Measurements from ENCODE around the gene MGAT5B. TPM values are rescaled to one million over a fixed set of nuclear protein-coding genes. Genes with fewer than 3 reads are reported as not detected.

MGAT5B gene
- total RNA-seq, 1 experiment from 2014 or later: 4.4 TPM

DNA sequence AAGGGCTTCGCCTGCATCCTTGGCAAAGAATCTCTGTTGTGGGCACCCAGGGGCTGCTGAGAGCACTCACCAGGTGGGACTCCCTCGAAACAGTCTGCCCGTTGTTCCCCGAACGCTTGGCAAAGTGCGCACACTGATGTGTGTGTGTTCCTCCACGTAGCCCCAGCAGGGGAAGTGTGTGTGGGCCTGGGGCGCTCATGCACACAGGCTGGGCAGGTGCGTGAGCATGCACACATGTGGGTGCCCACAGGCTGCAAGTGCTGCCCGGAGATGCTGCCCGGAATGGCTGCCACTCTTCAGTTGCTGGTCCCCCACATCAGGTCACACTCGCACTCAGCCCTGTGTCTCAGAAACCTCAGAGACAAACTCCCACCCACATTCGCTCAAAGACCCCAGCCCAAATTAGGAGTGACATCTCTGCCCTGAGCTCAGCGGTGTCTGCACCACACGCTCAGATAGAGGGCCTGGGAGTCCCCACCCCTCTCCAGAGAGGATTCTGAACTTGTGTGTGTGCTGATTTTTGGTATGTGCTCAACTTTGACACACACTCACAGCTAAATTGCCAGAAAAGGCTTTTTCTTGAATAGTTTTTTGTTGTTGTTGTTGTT is 119.4 kb downstream of the MGAT5B start:
- intact Hi-C loops (cut with micrococcal nuclease): no loop called here
- TF ChIP-seq, protein P1, sequence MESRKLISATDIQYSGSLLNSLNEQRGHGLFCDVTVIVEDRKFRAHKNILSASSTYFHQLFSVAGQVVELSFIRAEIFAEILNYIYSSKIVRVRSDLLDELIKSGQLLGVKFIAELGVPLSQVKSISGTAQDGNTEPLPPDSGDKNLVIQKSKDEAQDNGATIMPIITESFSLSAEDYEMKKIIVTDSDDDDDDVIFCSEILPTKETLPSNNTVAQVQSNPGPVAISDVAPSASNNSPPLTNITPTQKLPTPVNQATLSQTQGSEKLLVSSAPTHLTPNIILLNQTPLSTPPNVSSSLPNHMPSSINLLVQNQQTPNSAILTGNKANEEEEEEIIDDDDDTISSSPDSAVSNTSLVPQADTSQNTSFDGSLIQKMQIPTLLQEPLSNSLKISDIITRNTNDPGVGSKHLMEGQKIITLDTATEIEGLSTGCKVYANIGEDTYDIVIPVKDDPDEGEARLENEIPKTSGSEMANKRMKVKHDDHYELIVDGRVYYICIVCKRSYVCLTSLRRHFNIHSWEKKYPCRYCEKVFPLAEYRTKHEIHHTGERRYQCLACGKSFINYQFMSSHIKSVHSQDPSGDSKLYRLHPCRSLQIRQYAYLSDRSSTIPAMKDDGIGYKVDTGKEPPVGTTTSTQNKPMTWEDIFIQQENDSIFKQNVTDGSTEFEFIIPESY (IDR thresholded peaks at IDR 0.05; ENCODE audit: extremely low read depth, insufficient replicate concordance, low read length): no peak
- TF ChIP-seq, protein P2, sequence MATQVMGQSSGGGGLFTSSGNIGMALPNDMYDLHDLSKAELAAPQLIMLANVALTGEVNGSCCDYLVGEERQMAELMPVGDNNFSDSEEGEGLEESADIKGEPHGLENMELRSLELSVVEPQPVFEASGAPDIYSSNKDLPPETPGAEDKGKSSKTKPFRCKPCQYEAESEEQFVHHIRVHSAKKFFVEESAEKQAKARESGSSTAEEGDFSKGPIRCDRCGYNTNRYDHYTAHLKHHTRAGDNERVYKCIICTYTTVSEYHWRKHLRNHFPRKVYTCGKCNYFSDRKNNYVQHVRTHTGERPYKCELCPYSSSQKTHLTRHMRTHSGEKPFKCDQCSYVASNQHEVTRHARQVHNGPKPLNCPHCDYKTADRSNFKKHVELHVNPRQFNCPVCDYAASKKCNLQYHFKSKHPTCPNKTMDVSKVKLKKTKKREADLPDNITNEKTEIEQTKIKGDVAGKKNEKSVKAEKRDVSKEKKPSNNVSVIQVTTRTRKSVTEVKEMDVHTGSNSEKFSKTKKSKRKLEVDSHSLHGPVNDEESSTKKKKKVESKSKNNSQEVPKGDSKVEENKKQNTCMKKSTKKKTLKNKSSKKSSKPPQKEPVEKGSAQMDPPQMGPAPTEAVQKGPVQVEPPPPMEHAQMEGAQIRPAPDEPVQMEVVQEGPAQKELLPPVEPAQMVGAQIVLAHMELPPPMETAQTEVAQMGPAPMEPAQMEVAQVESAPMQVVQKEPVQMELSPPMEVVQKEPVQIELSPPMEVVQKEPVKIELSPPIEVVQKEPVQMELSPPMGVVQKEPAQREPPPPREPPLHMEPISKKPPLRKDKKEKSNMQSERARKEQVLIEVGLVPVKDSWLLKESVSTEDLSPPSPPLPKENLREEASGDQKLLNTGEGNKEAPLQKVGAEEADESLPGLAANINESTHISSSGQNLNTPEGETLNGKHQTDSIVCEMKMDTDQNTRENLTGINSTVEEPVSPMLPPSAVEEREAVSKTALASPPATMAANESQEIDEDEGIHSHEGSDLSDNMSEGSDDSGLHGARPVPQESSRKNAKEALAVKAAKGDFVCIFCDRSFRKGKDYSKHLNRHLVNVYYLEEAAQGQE (IDR thresholded peaks at IDR 0.05; ENCODE audit: low read depth): no peak
- no peak for TF ChIP-seq FOSL1 (IDR thresholded peaks at IDR 0.05; ENCODE audit: low read depth)
- no peak for TF ChIP-seq SIN3A (IDR thresholded peaks at IDR 0.05; ENCODE audit: low read depth)
- TF ChIP-seq, protein P3, sequence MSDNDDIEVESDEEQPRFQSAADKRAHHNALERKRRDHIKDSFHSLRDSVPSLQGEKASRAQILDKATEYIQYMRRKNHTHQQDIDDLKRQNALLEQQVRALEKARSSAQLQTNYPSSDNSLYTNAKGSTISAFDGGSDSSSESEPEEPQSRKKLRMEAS (IDR thresholded peaks at IDR 0.05): no peak
- no peak for TF ChIP-seq EZH2 (IDR thresholded peaks at IDR 0.05)
- DNase-seq (ENCODE audit: low read depth, low spot score): no peak
- H3K9me3 ChIP-seq (ENCODE audit: control insufficient read depth in 1 of 2, insufficient read depth in 1 of 2, low read depth in 1 of 2, low read length in 2 of 2): no peaks in the 10 kb centered on the region
- no peak overlapping the region for H3K27ac ChIP-seq (ENCODE audit: low read depth, low read length)
- ATAC-seq: no peak
- H3K27me3 ChIP-seq (ENCODE audit: insufficient read depth, low read length): peaks cover 5% of the 10 kb centered on the region; the same call in 1 of the 2 replicates
- no peaks in the 10 kb centered on the region for H3K9me2 ChIP-seq (ENCODE audit: insufficient read depth)
- H3K4me3 ChIP-seq (replicated peaks in 1 of 2; ENCODE audit: low read depth in 1 of 2, low read length in 2 of 2): no peak overlapping the region
- H4K20me1 ChIP-seq (ENCODE audit: insufficient read depth): no peaks in the 10 kb centered on the region
- no peaks in the 10 kb centered on the region for H3K79me2 ChIP-seq (ENCODE audit: insufficient read depth, low read length)
- H2AFZ ChIP-seq (ENCODE audit: low read depth, low read length, poor library complexity, severe bottlenecking): no peak overlapping the region
- ChIA-PET RAD21 (ENCODE audit: low non-redundant PET in 1 of 2, low total read pairs in 2 of 2, uncharacterized antibody in 2 of 2, unreplicated experiment in 2 of 2) (no interaction called here), POLR2A (no interaction called here), CTCF (no interaction called here)
- no peaks in the 10 kb centered on the region for H3K4me1 ChIP-seq (ENCODE audit: control insufficient read depth in 1 of 2, insufficient read depth in 2 of 2, low read length in 2 of 2)
- no peaks in the 10 kb centered on the region for H3K36me3 ChIP-seq (ENCODE audit: control insufficient read depth in 1 of 2, insufficient read depth in 2 of 2, low read length in 2 of 2)
- no peak overlapping the region for H3K4me2 ChIP-seq (ENCODE audit: low read length)
- no TSS peak for BruUV-seq (replicated peaks)
- no peak overlapping the region for H3K9ac ChIP-seq (ENCODE audit: low read length)
